Lower leg skin (tissue), 3 donors: ENCODE data around the gene KNOP1.

ENCODE experiments used
- POLR2A ChIP-seq, 2 donors: fragments of 450-650 bp; IDR thresholded peaks; one replicate each; pipeline ENCODE4 v1.6.1; 2016 to 2017; ENCODE audit warnings: antibody characterized with exemption in 2 of 2, mild to moderate bottlenecking in 1 of 2, moderate library complexity in 1 of 2
- TF ChIP-seq, protein P1 (sequence below), 3 donors: fragments of 450-650 bp; IDR thresholded peaks; one replicate each; pipeline ENCODE4 v1.5.1; 2016; ENCODE audit warnings: antibody characterized with exemption in 3 of 3, mild to moderate bottlenecking in 3 of 3, moderate library complexity in 2 of 3

DNA sequence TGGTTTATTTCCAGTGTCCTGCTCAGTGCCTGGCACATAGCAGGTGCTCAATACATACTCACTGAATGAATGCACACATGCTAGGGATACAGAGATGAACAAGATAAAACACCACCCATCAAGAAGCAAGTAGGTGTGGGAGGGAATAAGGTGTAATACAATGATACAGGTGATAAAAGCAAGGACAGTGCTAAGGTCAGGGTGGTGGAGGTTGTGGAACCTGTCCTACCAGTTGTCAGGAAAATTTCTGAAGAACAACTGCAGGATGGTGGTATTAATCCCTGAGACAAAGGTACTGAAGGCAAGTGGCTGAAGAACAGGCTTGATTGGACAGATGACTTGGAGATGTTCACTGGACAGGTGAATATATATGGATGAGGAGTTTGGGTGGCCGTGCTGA is 1.8 kb downstream of the KNOP1 start:
- TF ChIP-seq POLR2A (IDR thresholded peaks at IDR 0.05): no peak
- TF ChIP-seq, protein P1, sequence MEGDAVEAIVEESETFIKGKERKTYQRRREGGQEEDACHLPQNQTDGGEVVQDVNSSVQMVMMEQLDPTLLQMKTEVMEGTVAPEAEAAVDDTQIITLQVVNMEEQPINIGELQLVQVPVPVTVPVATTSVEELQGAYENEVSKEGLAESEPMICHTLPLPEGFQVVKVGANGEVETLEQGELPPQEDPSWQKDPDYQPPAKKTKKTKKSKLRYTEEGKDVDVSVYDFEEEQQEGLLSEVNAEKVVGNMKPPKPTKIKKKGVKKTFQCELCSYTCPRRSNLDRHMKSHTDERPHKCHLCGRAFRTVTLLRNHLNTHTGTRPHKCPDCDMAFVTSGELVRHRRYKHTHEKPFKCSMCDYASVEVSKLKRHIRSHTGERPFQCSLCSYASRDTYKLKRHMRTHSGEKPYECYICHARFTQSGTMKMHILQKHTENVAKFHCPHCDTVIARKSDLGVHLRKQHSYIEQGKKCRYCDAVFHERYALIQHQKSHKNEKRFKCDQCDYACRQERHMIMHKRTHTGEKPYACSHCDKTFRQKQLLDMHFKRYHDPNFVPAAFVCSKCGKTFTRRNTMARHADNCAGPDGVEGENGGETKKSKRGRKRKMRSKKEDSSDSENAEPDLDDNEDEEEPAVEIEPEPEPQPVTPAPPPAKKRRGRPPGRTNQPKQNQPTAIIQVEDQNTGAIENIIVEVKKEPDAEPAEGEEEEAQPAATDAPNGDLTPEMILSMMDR (IDR thresholded peaks at IDR 0.05): no peak
